HepG2 (cell line): ENCODE results near the gene MYH9. TPM values are rescaled to one million over a fixed set of nuclear protein-coding genes. Genes with fewer than 3 reads are reported as not detected.

Source experiments
- ARID4A ChIP-seq: sonication (generic); formaldehyde crosslinking; IDR thresholded peaks from 2 replicates; pipeline ENCODE4 v1.5.0; 2020; ENCODE audit warnings: mild to moderate bottlenecking, missing genetic modification reagents, borderline replicate concordance
- ATAD3A ChIP-seq: sonication (generic); formaldehyde crosslinking; IDR thresholded peaks from 2 replicates; pipeline ENCODE4 v1.4.0; 2020; ENCODE audit warnings: missing genetic modification reagents
- DDIT3 ChIP-seq: sonication (generic); formaldehyde crosslinking; IDR thresholded peaks from 2 replicates; pipeline ENCODE4 v1.4.0; 2020; ENCODE audit warnings: mild to moderate bottlenecking, missing genetic modification reagents
- FOXM1 ChIP-seq: sonication (generic); formaldehyde crosslinking; IDR thresholded peaks from 2 replicates; pipeline ENCODE4 v1.5.0; 2020; ENCODE audit warnings: missing genetic modification reagents
- HES4 ChIP-seq: sonication (generic); formaldehyde crosslinking; IDR thresholded peaks from 2 replicates; pipeline ENCODE4 v1.9.0; 2021; ENCODE audit warnings: mild to moderate bottlenecking, missing genetic modification reagents, borderline replicate concordance
- MLX ChIP-seq: IDR thresholded peaks from 2 replicates; pipeline ENCODE4 v1.6.1; 2016
- PRDM15 ChIP-seq: sonication (generic); formaldehyde crosslinking; IDR thresholded peaks from 2 replicates; pipeline ENCODE4 v1.4.0; 2020; ENCODE audit warnings: missing genetic modification reagents
- RNF2 ChIP-seq: fragments of 450-650 bp; conservative IDR thresholded peaks from 2 replicates; pipeline ENCODE4 v1.6.1; 2016; ENCODE audit warnings: low read depth
- TBX2 ChIP-seq: sonication (generic); formaldehyde crosslinking; IDR thresholded peaks from 2 replicates; pipeline ENCODE4 v1.5.0; 2020; ENCODE audit warnings: missing genetic modification reagents, mild to moderate bottlenecking, borderline replicate concordance
- TFAP4 ChIP-seq: sonication (generic); IDR thresholded peaks from 2 replicates; pipeline ENCODE4 v1.6.1; 2016; ENCODE audit warnings: low read depth, borderline replicate concordance
- THRA ChIP-seq: sonication (generic); formaldehyde crosslinking; IDR thresholded peaks from 2 replicates; pipeline ENCODE4 v1.4.0; 2020; ENCODE audit warnings: missing genetic modification reagents, borderline replicate concordance
- ZNF230 ChIP-seq: sonication (generic); formaldehyde crosslinking; IDR thresholded peaks from 2 replicates; pipeline ENCODE4 v1.4.0; 2020; ENCODE audit warnings: mild to moderate bottlenecking, missing genetic modification reagents
- ZNF501 ChIP-seq: sonication (generic); formaldehyde crosslinking; IDR thresholded peaks from 2 replicates; pipeline ENCODE4 v1.5.1; 2020; ENCODE audit warnings: mild to moderate bottlenecking, moderate library complexity, missing genetic modification reagents
- polyA plus RNA-seq, 8 experiments: library from polyadenylated mRNA; depleted of rRNA in 3 of 8; stranded (reverse) in 7 of 8; unstranded in 1 of 8; fragments of >200 nt; fragmentation: Illumina TruSeq in 4 of 8; extraction: Trizol in 4 of 8; gene quantifications; 2 replicates each; pipeline versions ENCODE4 v1.2.1 to v1.2.3, GENCODE V29; 2011 to 2016; ENCODE audit warnings: low read depth in 4 of 8, missing spikeins in 1 of 8, mixed read lengths in 1 of 8; ENCODE audit not compliant: insufficient read depth in 1 of 8
- total RNA-seq, 5 experiments: library from RNA; depleted of rRNA; stranded (reverse); fragments of >200 nt; fragmentation: Illumina TruSeq; extraction: Trizol; gene quantifications; 2 replicates each; pipeline ENCODE4 v1.2.3, GENCODE V29; 2016; ENCODE audit warnings: low read depth in 1 of 5
- TF ChIP-seq, protein P1 (sequence below): sonication (generic); formaldehyde crosslinking; IDR thresholded peaks from 2 replicates; pipeline ENCODE4 v1.5.1; 2020; ENCODE audit warnings: mild to moderate bottlenecking, moderate library complexity, missing genetic modification reagents

MYH9 gene
- total and polyA plus RNA-seq, 2 of the 13 experiments (the other 11 are each of a cell fraction or from before 2014, with no cell fraction given), result 50.7 to 98.5 TPM

DNA sequence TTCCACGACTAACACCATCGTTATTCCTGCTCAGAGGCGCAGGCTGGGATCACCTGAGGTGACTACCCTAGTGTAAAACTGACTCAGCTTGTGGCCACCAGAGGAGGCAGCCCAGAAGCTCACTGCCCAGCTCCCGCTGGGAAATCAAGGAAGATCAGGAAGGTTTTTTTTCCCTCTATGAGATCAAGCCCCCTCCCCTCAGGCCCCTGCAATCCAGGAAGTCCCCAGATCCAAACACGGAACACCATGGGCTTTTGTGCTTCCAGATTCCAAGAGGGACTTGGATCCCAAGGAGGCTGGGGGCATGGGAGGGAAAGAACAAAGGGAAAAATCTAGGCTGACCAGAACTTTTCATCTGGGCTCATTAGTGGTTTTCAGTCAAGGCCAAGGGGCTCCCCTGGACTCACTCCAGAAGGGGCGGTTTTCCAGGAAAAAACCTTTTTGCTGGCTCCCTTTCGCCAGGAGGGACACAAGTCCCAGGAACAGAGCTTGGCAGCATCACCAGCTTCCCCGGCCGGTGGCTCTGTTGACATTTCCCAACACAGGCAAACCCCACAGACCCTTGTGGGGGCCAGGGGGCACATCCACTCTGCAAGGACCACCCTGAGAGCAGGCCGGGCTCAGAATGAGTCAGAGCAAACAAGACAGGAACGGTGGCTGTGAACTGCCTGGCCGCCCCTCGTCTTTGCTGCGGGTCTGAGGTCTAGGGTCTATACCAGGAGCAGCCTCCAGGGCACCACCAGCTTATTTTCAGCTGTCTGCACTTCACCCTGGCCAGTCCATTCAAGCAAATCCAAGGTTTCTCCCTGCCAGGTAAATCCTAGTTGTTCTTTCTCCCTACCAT lies 36.8 kb downstream of the MYH9 start (continued):
- TF ChIP-seq ZNF230 (0 out of 2 replicates have a peak, but pooled peaks have one; percentile 4), ARID4A (peak; percentile 74), PRDM15 (CRISPR knock-in tag) (no peak), THRA (CRISPR knock-in tag) (peak; percentile 90), TBX2 (peak; percentile 81), MLX (CRISPR knock-in tag) (no peak), TFAP4 (peak; percentile 67; the same call in 1 of the 2 replicates), ZNF501 (no peak; the same call in 1 of the 2 replicates), RNF2 (no peak), FOXM1 (CRISPR knock-in tag) (no peak), ATAD3A (CRISPR knock-in tag) (no peak), DDIT3 (CRISPR knock-in tag) (no peak), HES4 (CRISPR knock-in tag) (no peak)
- TF ChIP-seq, protein P1, sequence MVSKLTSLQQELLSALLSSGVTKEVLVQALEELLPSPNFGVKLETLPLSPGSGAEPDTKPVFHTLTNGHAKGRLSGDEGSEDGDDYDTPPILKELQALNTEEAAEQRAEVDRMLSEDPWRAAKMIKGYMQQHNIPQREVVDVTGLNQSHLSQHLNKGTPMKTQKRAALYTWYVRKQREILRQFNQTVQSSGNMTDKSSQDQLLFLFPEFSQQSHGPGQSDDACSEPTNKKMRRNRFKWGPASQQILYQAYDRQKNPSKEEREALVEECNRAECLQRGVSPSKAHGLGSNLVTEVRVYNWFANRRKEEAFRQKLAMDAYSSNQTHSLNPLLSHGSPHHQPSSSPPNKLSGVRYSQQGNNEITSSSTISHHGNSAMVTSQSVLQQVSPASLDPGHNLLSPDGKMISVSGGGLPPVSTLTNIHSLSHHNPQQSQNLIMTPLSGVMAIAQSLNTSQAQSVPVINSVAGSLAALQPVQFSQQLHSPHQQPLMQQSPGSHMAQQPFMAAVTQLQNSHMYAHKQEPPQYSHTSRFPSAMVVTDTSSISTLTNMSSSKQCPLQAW (CRISPR knock-in tag), result peak; percentile 12; the same call in 1 of the 2 replicates
